NCI-H1694 treated with DMSO at 0.1 percent for 48 hours (cell line): ENCODE data around the gene MARCHF9.
A peak's percentile ranks its signal among the peaks of the same experiment; 100 is the strongest.

Source experiments
- DNase-seq: peaks from one replicate; lab custom pipeline; 2025; lab: John Stamatoyannopoulos, UW

Gene MARCHF9

GRCh38 chr12:57755194-57755453 is 221 bp downstream of the MARCHF9 start:
- DNase-seq: no peak

GRCh38 chr12:57755454-57756372 is 810 bp downstream of the MARCHF9 start:
- no peak for DNase-seq

- DNase-seq: no peak
These were observed 1.8 kb downstream of the MARCHF9 start for GRCh38 chr12:57756406-57757341.

GRCh38 chr12:57757771-57758170 is 2.9 kb downstream of the MARCHF9 start:
- DNase-seq: no peak

- DNase-seq: no peak
These were observed 3.9 kb downstream of the MARCHF9 start for GRCh38 chr12:57758552-57759359.

GRCh38 chr12:57759360-57759980 is 4.6 kb downstream of the MARCHF9 start:
- DNase-seq: peak; percentile 28

- DNase-seq: no peak
These were observed 5.6 kb downstream of the MARCHF9 start for GRCh38 chr12:57760347-57760982.

GRCh38 chr12:57761391-57761998 is 6.6 kb downstream of the MARCHF9 start:
- no peak for DNase-seq

- DNase-seq: no peak
These were observed 7.6 kb downstream of the MARCHF9 start for GRCh38 chr12:57762463-57762862.

GRCh38 chr12:57763881-57764661 is 9.2 kb downstream of the MARCHF9 start:
- no peak for DNase-seq

GRCh38 chr12:57764662-57765002 is 9.7 kb downstream of the MARCHF9 start:
- DNase-seq: no peak

- DNase-seq: no peak
These were observed 10.2 kb downstream of the MARCHF9 start for GRCh38 chr12:57765003-57765697.

- no peak for DNase-seq
These were observed 11.0 kb downstream of the MARCHF9 start for GRCh38 chr12:57765698-57766463.

GRCh38 chr12:57766464-57767304 is 11.8 kb downstream of the MARCHF9 start, which contains the start of gene CYP27B1:
Gene CYP27B1 (minus strand): TSS chr12:57767078. CDS start chr12:57767041, 37 bp downstream.
- DNase-seq: no peak

- DNase-seq: no peak
These were observed 12.4 kb downstream of the MARCHF9 start for GRCh38 chr12:57767305-57767698.

GRCh38 chr12:57767876-57768275 is 13.0 kb downstream of the MARCHF9 start:
- no peak for DNase-seq

- DNase-seq: no peak
These were observed 14.7 kb downstream of the MARCHF9 start for GRCh38 chr12:57769594-57769993.

- no peak for DNase-seq
These were observed 15.8 kb downstream of the MARCHF9 start for GRCh38 chr12:57770734-57771133.
